ENCODE results near the gene LKAAEAR1.

The LKAAEAR1 gene

GRCh38 chr20:64064145-64064698 is 20.0 kb downstream of the LKAAEAR1 start:
- no peak for DNase-seq

DNA sequence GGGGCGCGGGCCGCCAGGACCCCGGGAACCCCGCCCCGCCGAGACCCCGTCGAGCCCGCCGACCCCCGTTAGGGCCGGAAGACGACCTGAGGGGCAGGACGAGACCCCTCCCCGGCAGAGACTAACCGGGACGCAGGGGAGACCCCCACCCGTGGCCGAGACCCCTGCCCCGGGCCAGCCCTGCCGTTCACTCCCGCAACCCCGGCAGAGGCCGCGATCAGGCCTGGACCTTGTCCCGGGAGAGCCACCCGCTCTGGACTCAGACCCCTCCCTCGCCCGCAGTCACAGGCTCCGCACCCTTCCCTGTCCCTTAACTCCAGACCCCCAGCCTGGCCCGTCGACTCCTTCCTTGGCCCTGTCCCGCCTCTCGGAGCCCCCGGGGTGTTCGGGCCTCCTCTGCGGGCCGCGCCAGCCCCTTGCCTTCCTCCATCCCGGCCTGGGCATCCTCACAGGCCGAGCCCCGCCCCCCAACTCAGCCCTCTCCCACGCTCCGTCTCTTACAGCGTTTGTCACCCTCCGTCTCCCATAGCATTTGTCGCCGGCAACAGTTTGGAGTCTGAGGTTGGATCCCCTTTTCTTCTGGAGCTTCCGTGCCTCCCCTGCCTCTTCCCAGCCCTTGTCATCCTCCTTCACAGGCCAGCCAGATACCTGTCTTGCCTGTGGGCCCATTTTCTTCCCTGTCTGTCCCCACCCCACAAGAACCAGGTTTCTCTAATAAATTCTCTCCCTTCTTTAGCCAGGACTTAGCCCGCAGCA is 20.6 kb downstream of the LKAAEAR1 start:
- DNase-seq: no peak

GRCh38 chr20:64062596-64063388 is 21.4 kb downstream of the LKAAEAR1 start, which contains the start of gene TCEA2:
Gene TCEA2 (plus strand): TSS chr20:64063198. CDS start chr20:64063313, 115 bp downstream.
- peak; percentile 94 for DNase-seq

DNA sequence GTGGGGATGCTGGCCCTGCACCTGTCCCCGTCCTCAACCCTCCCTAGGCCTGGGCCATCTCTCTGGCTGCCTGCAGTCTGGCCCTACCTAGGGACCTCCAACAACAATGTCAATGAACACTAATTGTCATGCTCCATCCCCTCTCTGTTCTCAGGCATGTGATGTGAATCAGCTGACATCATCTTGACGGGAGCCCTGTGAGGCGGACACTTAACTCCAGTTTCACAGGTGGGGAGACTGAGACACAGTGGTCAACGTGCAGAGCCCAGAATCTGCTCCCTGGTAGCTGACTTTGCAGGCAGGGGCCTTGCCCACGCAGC is 22.0 kb downstream of the LKAAEAR1 start:
- DNase-seq: no peak

DNA sequence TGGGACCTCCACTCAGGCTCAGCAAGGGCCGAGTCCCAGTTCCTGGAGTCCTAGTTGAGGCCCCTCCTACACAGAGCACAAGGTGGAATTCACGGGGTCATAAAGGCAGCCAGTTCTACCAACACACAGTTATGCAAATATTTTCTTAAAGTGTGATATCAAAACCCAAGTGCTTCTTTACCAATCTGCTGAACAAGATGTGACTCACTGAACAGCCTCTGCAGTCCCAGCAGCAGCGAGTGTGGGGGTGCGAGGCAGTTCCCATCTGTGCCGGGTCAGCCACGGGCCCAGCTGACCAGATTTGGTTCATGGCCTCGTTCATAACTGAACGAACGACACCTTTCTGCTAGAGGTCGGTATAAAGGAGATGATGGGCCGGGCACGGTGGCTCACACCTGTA is 25.7 kb downstream of the LKAAEAR1 start:
- no peak for DNase-seq

DNA sequence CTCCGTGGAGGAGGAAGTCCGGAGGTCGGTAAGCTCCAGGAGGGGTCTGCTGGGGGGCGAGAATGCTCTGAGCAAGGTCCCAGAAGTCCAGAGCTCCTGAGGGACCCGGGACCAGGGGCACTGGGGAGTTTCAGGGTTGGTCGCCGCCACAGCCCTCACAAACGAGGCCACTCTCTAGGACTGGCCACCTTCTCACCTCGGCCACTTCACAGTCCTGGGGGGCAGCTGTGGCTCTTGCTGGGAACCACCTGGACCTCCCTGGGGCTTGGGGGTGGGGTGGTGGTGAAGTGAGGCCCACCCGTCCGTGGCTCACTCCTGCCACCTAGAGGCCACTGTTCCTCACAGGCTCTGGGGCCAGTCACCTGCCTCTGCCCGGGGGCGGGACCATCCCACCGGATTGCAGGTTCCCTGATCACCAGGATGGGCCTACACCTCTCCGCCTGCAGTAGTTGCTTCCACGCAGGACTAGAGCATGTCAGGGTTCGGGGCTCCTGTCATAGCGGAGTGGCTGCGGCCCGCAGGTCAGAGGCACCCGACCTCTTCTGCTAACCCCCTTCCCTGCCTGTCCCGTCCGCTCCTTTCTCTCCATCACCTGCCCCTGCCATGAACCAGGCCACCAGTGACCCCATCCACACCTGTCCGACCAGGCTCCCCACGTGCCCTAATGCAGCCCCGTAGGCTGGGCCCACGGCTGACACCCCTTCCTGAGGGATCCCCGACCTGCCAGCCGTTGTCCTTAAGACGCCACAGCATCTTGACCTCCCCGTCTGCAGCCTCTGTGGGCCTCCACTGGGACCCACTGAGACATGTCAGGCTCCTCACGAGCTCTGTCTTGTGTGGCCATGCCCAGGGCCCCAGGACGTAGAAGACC is 26.3 kb downstream of the LKAAEAR1 start:
- peak; percentile 79 for DNase-seq

- DNase-seq: no peak
These were observed 27.1 kb downstream of the LKAAEAR1 start for GRCh38 chr20:64056889-64057627.

DNA sequence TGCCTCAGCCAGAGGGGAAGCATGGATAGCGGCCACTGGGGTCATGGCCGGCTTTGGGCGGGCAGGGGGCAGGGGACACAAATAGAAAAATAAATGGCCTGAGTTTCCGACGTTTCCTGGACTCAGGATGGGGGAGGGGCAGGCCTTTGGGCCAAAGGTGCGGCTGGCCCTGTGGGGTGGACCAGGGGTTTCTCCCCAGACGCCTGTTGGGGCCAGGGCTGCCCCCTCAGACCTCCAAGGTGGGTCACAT is 27.6 kb downstream of the LKAAEAR1 start:
- no peak for DNase-seq

DNA sequence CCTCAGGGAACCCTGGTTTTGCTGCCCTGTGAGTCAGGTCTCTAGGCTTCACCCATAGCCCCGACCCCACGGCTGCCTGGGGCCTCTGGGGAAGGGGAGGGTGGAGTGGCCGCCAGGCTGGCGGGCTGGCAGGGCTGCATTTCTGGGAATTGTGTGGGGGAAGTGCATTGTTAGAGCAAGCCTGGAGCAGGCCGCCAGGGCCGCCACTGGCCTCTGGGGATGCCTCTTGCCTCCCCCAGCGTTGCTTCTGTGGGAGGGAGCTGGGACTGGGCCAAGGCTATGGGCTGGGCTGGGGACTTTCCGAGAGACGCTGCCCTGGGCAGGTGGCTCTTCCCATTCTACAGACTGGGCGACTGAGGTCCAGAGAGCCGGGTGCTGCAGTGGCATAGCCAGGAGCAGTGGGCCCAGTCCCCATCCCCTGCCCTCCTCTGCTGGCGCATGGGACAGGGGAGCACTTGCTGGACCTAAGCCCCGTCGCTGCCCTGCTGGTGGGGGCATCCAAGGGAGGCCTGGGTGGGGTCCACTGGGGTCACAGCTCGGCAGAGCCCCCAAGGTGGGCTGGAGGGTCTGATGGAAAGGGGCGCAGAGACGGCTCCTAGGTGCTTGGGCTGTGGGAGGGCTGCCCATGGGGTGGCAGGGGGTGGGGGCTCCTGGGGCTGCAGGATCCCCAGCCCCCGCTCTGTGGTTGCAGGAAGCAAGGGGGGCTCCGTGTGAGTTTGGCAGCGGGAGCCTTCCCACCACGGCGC is 28.1 kb downstream of the LKAAEAR1 start:
- no peak for DNase-seq

DNA sequence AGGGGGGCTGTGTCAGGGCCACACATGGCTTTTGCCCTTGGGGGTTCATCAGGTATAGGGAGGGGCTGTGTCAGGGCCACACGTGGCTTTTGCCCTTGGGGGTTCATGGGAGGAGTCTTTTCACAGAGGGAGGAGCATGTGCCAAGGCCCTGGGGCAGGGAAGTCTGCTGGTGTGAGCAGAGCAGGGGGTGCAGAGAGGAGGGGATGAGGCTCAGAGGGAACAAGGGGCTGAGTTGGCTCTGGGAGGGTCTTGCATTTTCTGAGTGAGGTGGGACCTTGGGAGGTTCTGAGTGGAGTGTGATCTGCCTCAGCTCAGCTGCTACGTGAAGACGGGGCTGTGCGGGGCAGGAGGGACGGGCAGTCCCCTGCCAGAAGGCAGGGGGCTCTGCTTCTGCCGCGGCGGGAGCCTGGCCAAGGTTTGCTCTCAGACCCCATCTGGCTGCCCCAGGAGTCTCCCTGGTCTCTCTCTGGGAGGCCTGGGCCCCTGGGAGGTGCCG is 28.8 kb downstream of the LKAAEAR1 start:
- no peak for DNase-seq

GRCh38 chr20:64053841-64054661 is 30.1 kb downstream of the LKAAEAR1 start:
- no peak for DNase-seq

DNA sequence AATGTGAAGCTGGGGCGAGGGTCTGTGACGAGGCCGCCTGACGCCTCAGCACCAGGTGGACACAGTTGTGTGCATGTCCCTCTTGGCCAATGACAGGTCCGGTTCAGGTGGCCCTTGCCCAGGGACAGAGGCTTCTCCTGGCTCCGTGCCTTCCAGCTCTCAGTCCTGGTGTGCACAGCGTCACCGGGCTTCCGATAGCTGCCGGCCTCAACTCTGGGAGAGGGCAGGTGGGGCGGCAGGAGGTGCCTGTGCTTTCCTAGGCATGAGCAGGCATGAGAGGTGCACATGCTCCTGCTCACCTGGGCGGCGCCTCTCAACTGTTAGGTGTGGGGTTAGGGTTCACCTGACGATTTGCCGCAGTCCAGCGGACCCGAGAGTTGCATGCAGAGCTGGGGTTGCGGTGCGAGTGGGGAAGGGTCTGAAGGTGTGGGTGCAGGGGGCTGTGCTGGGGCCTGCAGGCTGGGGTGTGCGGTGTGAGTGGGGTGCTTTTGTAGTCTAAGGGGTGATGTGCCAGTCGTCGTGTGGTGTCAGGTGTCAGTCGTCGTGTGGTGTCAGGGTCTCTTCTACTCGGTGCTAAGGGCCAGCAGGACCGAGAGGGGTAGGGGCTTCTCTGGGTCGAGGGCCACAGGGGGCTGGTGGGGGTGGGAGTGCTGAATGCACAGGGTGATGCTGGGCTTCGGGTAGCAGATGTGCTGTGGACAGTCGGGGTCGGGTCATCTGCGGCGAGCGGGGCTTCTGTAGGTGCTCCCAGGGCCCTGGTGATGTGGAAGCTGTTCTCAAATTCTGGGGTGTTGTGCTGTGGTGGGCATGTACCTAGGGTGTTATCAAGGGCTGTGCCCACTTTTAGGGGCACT is 31.0 kb downstream of the LKAAEAR1 start:
- DNase-seq: no peak

DNA sequence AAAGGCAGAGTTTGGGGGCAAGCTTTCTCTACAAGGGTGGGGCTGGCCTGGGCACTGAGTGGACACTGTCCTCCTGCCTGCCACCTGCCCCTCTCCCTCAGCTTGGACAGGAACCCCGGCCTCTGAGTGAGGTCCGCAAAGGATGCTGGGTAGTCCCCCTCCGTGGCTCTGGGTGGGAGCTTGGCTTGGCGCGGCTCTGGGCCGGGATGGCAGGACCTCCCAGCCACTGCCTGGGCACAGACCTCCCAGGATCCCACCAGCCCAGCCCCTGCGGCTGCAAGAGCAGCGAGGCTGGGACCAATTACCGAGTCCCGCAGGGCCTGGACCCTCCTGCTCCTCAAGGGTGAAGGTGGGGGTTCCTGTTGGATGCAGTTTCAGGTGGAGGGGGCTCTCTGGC is 31.9 kb downstream of the LKAAEAR1 start:
- no peak for DNase-seq

DNA sequence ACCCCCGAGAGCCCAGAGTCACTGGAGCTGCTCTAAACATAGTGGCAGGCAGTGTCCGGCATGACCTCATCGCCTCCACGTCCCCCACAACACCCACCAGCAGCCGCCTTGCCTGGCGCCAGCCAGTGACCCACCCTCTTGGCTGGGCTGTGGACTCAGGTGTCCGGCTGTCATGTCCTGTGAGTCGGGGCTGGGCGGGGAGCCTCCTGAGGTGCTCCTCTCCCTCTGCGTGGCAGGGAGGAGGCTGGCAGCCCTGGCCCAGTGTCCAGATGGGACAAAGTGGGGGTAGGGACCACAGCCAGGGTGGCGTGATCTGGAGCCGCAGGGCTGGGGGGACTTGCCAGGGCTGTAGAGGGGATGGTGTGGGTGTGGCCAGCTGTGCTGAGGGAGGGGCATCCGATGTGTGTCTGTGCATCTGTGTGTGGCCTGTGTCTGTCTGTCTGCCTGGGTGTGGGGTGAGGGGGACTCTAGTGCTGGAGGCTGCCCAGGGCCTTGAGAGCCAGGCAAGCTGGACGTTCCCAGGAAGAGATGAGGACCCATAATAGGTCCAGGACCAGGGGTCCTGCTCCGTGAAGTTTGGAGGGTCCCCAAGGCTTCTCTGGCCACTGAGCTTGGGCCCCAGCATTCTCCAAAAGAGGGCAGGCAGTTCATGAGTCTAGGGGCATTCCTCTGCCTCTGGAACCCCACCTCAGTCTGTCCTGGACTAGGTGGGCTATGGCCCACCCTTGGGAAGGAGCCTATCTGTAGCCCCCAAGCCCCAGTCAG is 32.5 kb downstream of the LKAAEAR1 start:
- DNase-seq: no peak

GRCh38 chr20:64051033-64051452 is 33.2 kb downstream of the LKAAEAR1 start:
- no peak for DNase-seq

DNA sequence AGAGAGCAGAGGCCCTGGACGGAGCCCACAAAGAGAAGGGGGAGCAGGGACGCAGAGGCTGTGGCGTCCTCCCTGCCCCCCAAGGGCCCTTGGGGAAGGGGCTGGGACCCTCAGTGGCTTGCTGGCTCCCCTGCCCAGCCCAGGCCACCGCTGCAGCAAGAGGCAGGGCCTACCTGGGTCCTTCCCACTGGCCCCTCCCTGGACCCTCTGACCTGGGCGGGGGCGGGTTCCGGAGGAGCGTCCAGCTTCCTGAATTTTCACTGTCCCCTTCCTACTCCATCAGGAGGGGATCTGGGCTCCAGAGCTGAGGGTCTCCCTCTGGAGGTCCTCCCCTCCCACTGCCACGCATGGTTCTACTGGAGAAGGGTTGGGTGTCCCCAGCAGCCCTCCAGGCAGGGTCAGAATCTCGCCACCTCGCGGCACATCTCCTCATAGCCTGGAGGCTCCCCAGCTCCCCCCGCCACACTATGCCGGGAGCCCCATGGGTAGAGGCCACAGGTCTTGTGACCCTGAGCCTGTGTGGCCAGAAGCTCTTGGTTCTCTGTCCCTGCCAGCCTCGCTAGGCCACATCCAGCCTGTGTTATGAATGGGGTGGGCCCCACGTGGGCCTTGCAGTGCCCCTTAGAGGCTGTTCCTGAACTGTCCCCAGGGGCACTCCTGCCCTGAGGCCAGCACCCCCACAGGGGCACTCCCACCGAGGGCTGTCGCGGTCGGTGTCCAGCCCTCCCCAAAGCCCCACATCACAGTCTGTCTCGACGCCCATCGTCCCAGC is 33.8 kb downstream of the LKAAEAR1 start:
- no peak for DNase-seq

- no peak for DNase-seq
These were observed 34.3 kb downstream of the LKAAEAR1 start for GRCh38 chr20:64049878-64050260.

All from CD4-positive, alpha-beta T cell treated with Interleukin-21 for 1 hour (primary cell).